Measurements from ENCODE around the gene TMEM140. TPM values are rescaled to one million over a fixed set of nuclear protein-coding genes. Genes with fewer than 3 reads are reported as not detected.
"Not testable (repeated sequence)": the region's sequence is repeated elsewhere in the genome, so short reads cannot be mapped to it uniquely, and the experiment has no call there.

Gene TMEM140
- total RNA-seq: 10 to 100 TPM; 27.1 to 29.0 TPM
- polyA plus RNA-seq: 10 to 100 TPM; 13.9 to 36.9 (median 20.2) TPM
- total RNA-seq: 5.2 to 25.6 (median 15.2) reads per million in 6 experiments

GRCh38 chr7:135147899-135148721 lies at the start of gene TMEM140:
TSS of gene TMEM140 (plus strand) at chr7:135148072. CDS start at chr7:135164442, 16,370 bp downstream.
- Mint-ChIP-seq H3K9me3 (peaks cover 0 to 6% (median 5%) of the 10 kb centered on the region in 9 donors), H3K4me1 (peaks cover 37 to 83% (median 74%) of the 10 kb centered on the region in 4 donors), H3K36me3 (peaks cover 14 to 28% (median 16%) of the 10 kb centered on the region in 3 donors), H3K27me3 (no peaks in the 10 kb centered on the region), H3K27ac (peak within 1 kb of the TSS; percentile 96 to 100 (median 98)), H3K4me3 (peak within 1 kb of the TSS; percentile 85 to 98 (median 93))
- ATAC-seq (peak; percentile 81 to 84), DNase-seq (peak; percentile 34 to 88 (median 74))
- POLR2A ChIA-PET: interaction anchor here (0.8 to 4.7 kb wide), 11 partner anchors 11 to 831 kb away, joined by 3 to 84 read pairs (median 16); partner anchors contain the start of genes AGBL3, BPGM, CYREN and SLC35B4

GRCh38 chr7:135098391-135098790 lies 49.5 kb upstream of the TMEM140 start:
- no peaks in the 10 kb centered on the region for H3K27me3 Mint-ChIP-seq
- POLR2A ChIA-PET: no interaction called here
- peaks cover 4 to 12% (median 4%) of the 10 kb centered on the region in 3 donors for H3K36me3 Mint-ChIP-seq
- no peak for ATAC-seq
- H3K9me3 Mint-ChIP-seq: peaks cover 0 to 11% (median 1%) of the 10 kb centered on the region in 9 donors
- no peak overlapping the region for H3K27ac Mint-ChIP-seq
- peaks cover 0 to 10% (median 2%) of the 10 kb centered on the region in 4 donors for H3K4me1 Mint-ChIP-seq
- no peak for DNase-seq
- H3K4me3 Mint-ChIP-seq: no peak overlapping the region

GRCh38 chr7:135100856-135101255 lies 47.0 kb upstream of the TMEM140 start:
- no peak for ATAC-seq
- Mint-ChIP-seq H3K36me3 (peaks cover 0 to 5% (median 4%) of the 10 kb centered on the region in 3 donors), H3K4me1 (peaks cover 0 to 1% (median 0%) of the 10 kb centered on the region in 4 donors), H3K27ac (peak overlapping the region in 1 of 10 donors; percentile 2), H3K4me3 (no peak overlapping the region), H3K9me3 (peaks cover 0 to 11% (median 1%) of the 10 kb centered on the region in 9 donors), H3K27me3 (no peaks in the 10 kb centered on the region)
- POLR2A ChIA-PET: no interaction called here
- no peak for DNase-seq

- POLR2A ChIA-PET: no interaction called here
- ATAC-seq (no peak), DNase-seq (no peak)
- peaks cover 0 to 10% (median 1%) of the 10 kb centered on the region in 9 donors for H3K9me3 Mint-ChIP-seq
- peaks cover 0 to 1% (median 0%) of the 10 kb centered on the region in 4 donors for H3K4me1 Mint-ChIP-seq
- peaks cover 0 to 17% (median 4%) of the 10 kb centered on the region in 3 donors for H3K36me3 Mint-ChIP-seq
- peak overlapping the region in 2 of 10 donors; percentile 14 to 31 for H3K27ac Mint-ChIP-seq
- no peaks in the 10 kb centered on the region for H3K27me3 Mint-ChIP-seq
- H3K4me3 Mint-ChIP-seq: no peak overlapping the region
These were observed 45.5 kb upstream of the TMEM140 start for GRCh38 chr7:135102372-135102771.

- Mint-ChIP-seq H3K36me3 (peaks cover 0 to 21% (median 12%) of the 10 kb centered on the region in 3 donors), H3K27ac (no peak overlapping the region), H3K4me1 (peaks cover 0 to 2% (median 0%) of the 10 kb centered on the region in 4 donors), H3K4me3 (no peak overlapping the region), H3K27me3 (no peaks in the 10 kb centered on the region), H3K9me3 (peaks cover 0 to 15% (median 0%) of the 10 kb centered on the region in 9 donors)
- POLR2A ChIA-PET: no interaction called here
- ATAC-seq (no peak), DNase-seq (no peak)
These were observed 38.3 kb upstream of the TMEM140 start for GRCh38 chr7:135109562-135109961.

GRCh38 chr7:135109976-135110375 lies 37.9 kb upstream of the TMEM140 start:
- no peaks in the 10 kb centered on the region for H3K27me3 Mint-ChIP-seq
- H3K4me1 Mint-ChIP-seq: peaks cover 0 to 5% (median 0%) of the 10 kb centered on the region in 4 donors
- ATAC-seq (no peak), DNase-seq (no peak)
- H3K4me3 Mint-ChIP-seq: no peak overlapping the region
- peaks cover 0 to 21% (median 14%) of the 10 kb centered on the region in 3 donors for H3K36me3 Mint-ChIP-seq
- H3K9me3 Mint-ChIP-seq: peaks cover 0 to 18% (median 0%) of the 10 kb centered on the region in 9 donors
- no peak overlapping the region for H3K27ac Mint-ChIP-seq
- POLR2A ChIA-PET: no interaction called here

- H3K4me3 Mint-ChIP-seq: no peak overlapping the region
- peaks cover 0 to 18% (median 17%) of the 10 kb centered on the region in 3 donors for H3K36me3 Mint-ChIP-seq
- POLR2A ChIA-PET: no interaction called here
- H3K4me1 Mint-ChIP-seq: peaks cover 0 to 7% (median 0%) of the 10 kb centered on the region in 4 donors
- peaks cover 0 to 14% (median 0%) of the 10 kb centered on the region in 9 donors for H3K9me3 Mint-ChIP-seq
- no peaks in the 10 kb centered on the region for H3K27me3 Mint-ChIP-seq
- ATAC-seq: no peak
- no peak for DNase-seq
- no peak overlapping the region for H3K27ac Mint-ChIP-seq
These were observed 36.5 kb upstream of the TMEM140 start for GRCh38 chr7:135111379-135111778.

GRCh38 chr7:135114622-135115021 lies 33.2 kb upstream of the TMEM140 start:
- Mint-ChIP-seq H3K27me3 (no peaks in the 10 kb centered on the region), H3K9me3 (peaks cover 0 to 14% (median 4%) of the 10 kb centered on the region in 9 donors), H3K27ac (peak overlapping the region in 1 of 10 donors; percentile 35), H3K4me1 (peaks cover 0 to 7% (median 0%) of the 10 kb centered on the region in 4 donors), H3K4me3 (no peak overlapping the region), H3K36me3 (peaks cover 5 to 26% (median 19%) of the 10 kb centered on the region in 3 donors)
- no peak for DNase-seq
- ATAC-seq: no peak
- POLR2A ChIA-PET: no interaction called here

- DNase-seq (no peak), ATAC-seq (no peak)
- Mint-ChIP-seq H3K27me3 (no peaks in the 10 kb centered on the region), H3K4me1 (peaks cover 0 to 7% (median 0%) of the 10 kb centered on the region in 4 donors), H3K27ac (no peak overlapping the region), H3K9me3 (peaks cover 5 to 24% (median 12%) of the 10 kb centered on the region in 9 donors), H3K36me3 (peaks cover 13 to 42% (median 29%) of the 10 kb centered on the region in 3 donors), H3K4me3 (no peak overlapping the region)
- POLR2A ChIA-PET: no interaction called here
These were observed 30.8 kb upstream of the TMEM140 start for GRCh38 chr7:135117096-135117495.

GRCh38 chr7:135121868-135122267 lies 26.0 kb upstream of the TMEM140 start:
- Mint-ChIP-seq H3K36me3 (peaks cover 15 to 62% (median 42%) of the 10 kb centered on the region in 3 donors), H3K27ac (no peak overlapping the region), H3K4me3 (no peak overlapping the region), H3K27me3 (no peaks in the 10 kb centered on the region), H3K4me1 (peaks cover 0 to 6% (median under 1%) of the 10 kb centered on the region in 4 donors), H3K9me3 (peaks cover 15 to 60% (median 32%) of the 10 kb centered on the region in 9 donors)
- POLR2A ChIA-PET: no interaction called here
- ATAC-seq (no peak), DNase-seq (no peak)

- ATAC-seq, POLR2A ChIA-PET, DNase-seq, H3K4me1 Mint-ChIP-seq, H3K27me3 Mint-ChIP-seq, H3K4me3 Mint-ChIP-seq: not testable (repeated sequence)
- peak overlapping the region in 1 of 10 donors; percentile 15 for H3K27ac Mint-ChIP-seq
- peaks cover 11 to 44% (median 33%) of the 10 kb centered on the region in 3 donors for H3K36me3 Mint-ChIP-seq
- H3K9me3 Mint-ChIP-seq: peaks cover 12 to 56% (median 31%) of the 10 kb centered on the region in 9 donors
These were observed 23.2 kb upstream of the TMEM140 start for GRCh38 chr7:135124631-135125030.

GRCh38 chr7:135128931-135129330 lies 18.9 kb upstream of the TMEM140 start:
- H3K4me3 Mint-ChIP-seq: no peak overlapping the region
- H3K27me3 Mint-ChIP-seq: no peaks in the 10 kb centered on the region
- H3K36me3 Mint-ChIP-seq: peaks cover 2 to 32% (median 28%) of the 10 kb centered on the region in 3 donors
- no peak for DNase-seq
- H3K4me1 Mint-ChIP-seq: peaks cover 0 to 6% (median under 1%) of the 10 kb centered on the region in 4 donors
- H3K27ac Mint-ChIP-seq: no peak overlapping the region
- no peak for ATAC-seq
- H3K9me3 Mint-ChIP-seq: peaks cover 10 to 55% (median 26%) of the 10 kb centered on the region in 9 donors
- POLR2A ChIA-PET: no interaction called here

- Mint-ChIP-seq H3K27ac (no peak overlapping the region), H3K27me3 (no peaks in the 10 kb centered on the region)
These were observed 18.3 kb upstream of the TMEM140 start for GRCh38 chr7:135129579-135129978.

More at GRCh38 chr7:135129579-135129978, 18.3 kb upstream of the TMEM140 start:
- Mint-ChIP-seq H3K36me3 (peaks cover 2 to 28% (median 21%) of the 10 kb centered on the region in 3 donors), H3K4me3 (no peak overlapping the region), H3K4me1 (peaks cover 0 to 4% (median under 1%) of the 10 kb centered on the region in 4 donors), H3K9me3 (peaks cover 8 to 49% (median 26%) of the 10 kb centered on the region in 9 donors)
- DNase-seq (no peak), ATAC-seq (no peak)
- POLR2A ChIA-PET: no interaction called here
